ENCODE results near the gene NOC2L.

DNA sequence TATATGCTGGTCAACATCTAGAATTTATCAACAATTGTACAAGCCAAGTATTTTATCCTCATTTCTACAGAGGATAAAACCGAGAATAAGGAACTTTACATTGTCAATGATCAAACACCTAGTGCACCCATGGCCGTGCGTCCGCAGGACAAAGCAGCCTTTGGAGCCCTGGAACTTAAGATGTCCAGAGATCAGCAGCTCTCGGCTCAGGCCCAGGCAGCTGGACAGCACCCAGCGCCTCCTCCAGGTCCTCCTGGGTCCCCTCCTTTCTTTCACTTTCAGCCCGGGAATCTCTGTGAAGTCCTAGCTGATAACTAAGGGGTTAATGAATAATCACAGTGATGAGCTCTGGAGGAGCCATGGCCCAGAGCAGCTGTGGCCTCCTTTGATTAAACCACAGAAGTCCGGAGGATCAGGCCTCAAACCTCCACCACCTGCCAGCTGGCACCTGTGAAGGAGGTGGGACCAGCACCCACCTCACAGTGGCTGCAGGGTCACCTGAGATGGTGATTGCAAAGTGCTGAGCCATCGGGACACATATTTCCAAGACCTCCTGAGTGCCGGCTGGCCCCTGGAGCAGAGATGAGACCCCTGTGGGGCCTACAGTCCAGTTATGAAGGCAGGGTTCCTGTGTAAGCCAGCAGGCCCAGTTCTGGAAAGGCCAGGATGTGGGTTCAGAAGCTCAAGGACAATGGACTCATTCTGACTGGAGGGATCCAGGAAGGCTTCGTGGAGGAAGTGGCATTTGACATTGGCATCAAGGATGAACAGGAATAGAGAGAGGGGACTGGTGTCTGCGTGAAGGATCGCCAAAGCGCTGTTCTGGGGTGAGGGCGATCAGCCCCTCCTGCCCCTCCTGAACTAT lies 46.9 kb downstream of the NOC2L start:
- TF ChIP-seq POLR2AphosphoS5 (IDR thresholded peaks at IDR 0.05) (no peak), CTCF (IDR thresholded peaks at IDR 0.05) (no peak), POLR2A (IDR thresholded peaks at IDR 0.05; ENCODE audit: low read depth) (no peak), EP300 (IDR thresholded peaks at IDR 0.05) (no peak)

Measured in esophagus muscularis mucosa (tissue), 4 donors.